H1 (cell line): Measurements from ENCODE around the gene MPP3. TPM values are rescaled to one million over a fixed set of nuclear protein-coding genes. Genes with fewer than 3 reads are reported as not detected.

Experiments
- CTCF ChIA-PET: fragments of 300-600 bp; sonication (Branson Sonifier 250); formaldehyde crosslinking; loops from one replicate; lab custom pipeline; 2021; ENCODE audit not compliant: partially characterized antibody; lab: Charles Lee
- POLR2A ChIA-PET: fragments of 300-600 bp; sonication (Branson Sonifier 250); formaldehyde crosslinking; loops from one replicate; lab custom pipeline; 2021; ENCODE audit warnings: inconsistent platforms; ENCODE audit not compliant: partially characterized antibody; lab: Charles Lee
- DNase-seq, 2 experiments: peaks; one replicate each; pipeline versions ENCODE4 v3.0.0 to v3.0.0-alpha.2; 2010 to 2022; ENCODE audit warnings: low spot score in 2 of 2, low read depth in 1 of 2, mixed read lengths in 1 of 2
- FAIRE-seq: peaks from 2 replicates; lab custom pipeline; 2011; peaks lifted over from hg19 to GRCh38; lab: Jason Lieb, UNC
- H2AFZ ChIP-seq: 2 replicates; pipeline ENCODE4 v1.8.1; 2012; ENCODE audit warnings: low read length, inconsistent platforms
- H2AK5ac ChIP-seq: 2 replicates; pipeline ENCODE4 v1.6.1; 2013; ENCODE audit warnings: low read depth, low read length
- H2BK120ac ChIP-seq: replicated peaks from 2 replicates; pipeline ENCODE3; 2013; ENCODE audit warnings: low read depth, low read length, inconsistent platforms
- H2BK12ac ChIP-seq: 2 replicates; pipeline ENCODE4 v1.6.1; 2013; ENCODE audit warnings: low read depth, low read length
- H2BK15ac ChIP-seq: 2 replicates; pipeline ENCODE4 v1.6.1; 2013; ENCODE audit warnings: low read length
- H2BK20ac ChIP-seq: 2 replicates; pipeline ENCODE4 v1.6.1; 2013; ENCODE audit warnings: low read length
- H2BK5ac ChIP-seq: 2 replicates; pipeline ENCODE4 v1.6.1; 2013; ENCODE audit warnings: low read depth, low read length
- H3K14ac ChIP-seq: 2 replicates; pipeline ENCODE4 v1.6.1; 2013; ENCODE audit warnings: inconsistent platforms; ENCODE audit not compliant: insufficient read length
- H3K18ac ChIP-seq: 2 replicates; pipeline ENCODE4 v1.6.1; 2013; ENCODE audit warnings: low read length; ENCODE audit errors: extremely low read depth
- H3K23ac ChIP-seq: 2 replicates; pipeline ENCODE4 v1.6.1; 2013; ENCODE audit warnings: inconsistent platforms; ENCODE audit not compliant: insufficient read length
- H3K23me2 ChIP-seq: 2 replicates; pipeline ENCODE4 v1.6.1; 2013; ENCODE audit warnings: low read depth, low read length
- H3K27ac ChIP-seq: 2 replicates; pipeline ENCODE4 v1.6.1; 2011; ENCODE audit warnings: low read depth, low read length, inconsistent platforms
- H3K27me3 ChIP-seq, 4 experiments: replicated peaks in 1 of 4; 1 replicate in 1 of 4; 2 replicates in 3 of 4; pipeline versions ENCODE4 v1.6.1 to v1.8.1; 2011 to 2013; ENCODE audit warnings: low read length in 3 of 4, mild to moderate bottlenecking in 3 of 4, inconsistent platforms in 2 of 4, mixed read lengths in 2 of 4, moderate library complexity in 1 of 4; ENCODE audit not compliant: control insufficient read depth in 3 of 4, insufficient read depth in 3 of 4; ENCODE audit errors: extremely low read depth in 1 of 4
- H3K36me3 ChIP-seq, 4 experiments: 2 replicates each; pipeline versions ENCODE4 v1.6.1 to v1.8.1; 2011 to 2013; ENCODE audit warnings: mild to moderate bottlenecking in 4 of 4, low read length in 3 of 4, moderate library complexity in 2 of 4, control low read depth in 1 of 4, inconsistent platforms in 1 of 4; ENCODE audit not compliant: insufficient read depth in 4 of 4, control insufficient read depth in 2 of 4
- H3K4ac ChIP-seq: replicated peaks from 2 replicates; pipeline ENCODE3; 2013; ENCODE audit warnings: low read length, low read depth, mixed read lengths, inconsistent platforms; ENCODE audit not compliant: insufficient read length
- H3K4me1 ChIP-seq, 4 experiments: replicated peaks in 1 of 4; 1 replicate in 1 of 4; 2 replicates in 3 of 4; pipeline versions ENCODE4 v1.6.1 to v1.8.1; 2011 to 2013; ENCODE audit warnings: low read length in 3 of 4, inconsistent platforms in 2 of 4, mixed read lengths in 1 of 4; ENCODE audit not compliant: insufficient read depth in 4 of 4, control insufficient read depth in 3 of 4
- H3K4me2 ChIP-seq, 2 experiments: 2 replicates each; pipeline versions ENCODE4 v1.6.1 to v1.8.1; 2011 to 2013; ENCODE audit warnings: low read depth in 2 of 2, low read length in 2 of 2, control low read depth in 1 of 2, inconsistent platforms in 1 of 2, mild to moderate bottlenecking in 1 of 2; ENCODE audit not compliant: insufficient read depth in 1 of 2
- H3K4me3 ChIP-seq, 4 experiments: fragments of 200-600, 300-600 bp in 1 of 4; sonication (generic), shearing (Covaris generic), sonication (Bioruptor Twin) in 1 of 4; 2 replicates each; pipeline versions ENCODE4 v1.5.1 to v1.8.1; 2011 to 2016; ENCODE audit warnings: low read length in 4 of 4, low read depth in 3 of 4, control low read depth in 2 of 4, inconsistent platforms in 2 of 4, mild to moderate bottlenecking in 2 of 4, mixed read lengths in 1 of 4, moderate library complexity in 1 of 4; ENCODE audit not compliant: insufficient read depth in 2 of 4; ENCODE audit errors: extremely low read depth in 1 of 4
- H3K56ac ChIP-seq: replicated peaks from 2 replicates; pipeline ENCODE3; 2013; ENCODE audit warnings: low read depth, mild to moderate bottlenecking, mixed read lengths, low read length, inconsistent platforms; ENCODE audit not compliant: insufficient read length
- H3K79me1 ChIP-seq: 2 replicates; pipeline ENCODE4 v1.6.1; 2013; ENCODE audit warnings: low read depth, low read length, control low read depth
- H3K79me2 ChIP-seq, 2 experiments: 2 replicates each; pipeline versions ENCODE4 v1.6.1 to v1.8.1; 2012 to 2013; ENCODE audit warnings: low read length in 2 of 2, mild to moderate bottlenecking in 2 of 2, inconsistent platforms in 1 of 2; ENCODE audit not compliant: insufficient read depth in 2 of 2, control insufficient read depth in 1 of 2
- H3K9ac ChIP-seq, 4 experiments: replicated peaks in 1 of 4; 1 replicate in 1 of 4; 2 replicates in 3 of 4; pipeline versions ENCODE4 v1.6.1 to v1.8.1; 2011 to 2013; ENCODE audit warnings: low read depth in 3 of 4, low read length in 3 of 4, control low read depth in 2 of 4, mild to moderate bottlenecking in 2 of 4, moderate library complexity in 2 of 4, inconsistent platforms in 1 of 4; ENCODE audit errors: extremely low read depth in 1 of 4
- H3K9me3 ChIP-seq, 2 experiments: 2 replicates each; pipeline versions ENCODE4 v1.6.1 to v1.8.1; 2012 to 2013; ENCODE audit warnings: mild to moderate bottlenecking in 2 of 2, moderate library complexity in 2 of 2, control low read depth in 1 of 2, inconsistent platforms in 1 of 2, low read depth in 1 of 2, low read length in 1 of 2, mixed read lengths in 1 of 2; ENCODE audit not compliant: insufficient read depth in 2 of 2
- H4K20me1 ChIP-seq, 2 experiments: replicated peaks in 1 of 2; 2 replicates each; pipeline versions ENCODE3 to v1.8.1; 2011 to 2013; ENCODE audit warnings: inconsistent platforms in 2 of 2, low read length in 2 of 2, mild to moderate bottlenecking in 1 of 2; ENCODE audit not compliant: insufficient read depth in 2 of 2, control insufficient read depth in 1 of 2
- H4K5ac ChIP-seq: 2 replicates; pipeline ENCODE4 v1.6.1; 2013; ENCODE audit warnings: low read length, low read depth, mixed read lengths, inconsistent platforms; ENCODE audit not compliant: insufficient read length
- H4K8ac ChIP-seq: 2 replicates; pipeline ENCODE4 v1.8.0; 2013; ENCODE audit warnings: mild to moderate bottlenecking, moderate library complexity, low read length, inconsistent platforms; ENCODE audit not compliant: insufficient read depth; ENCODE audit errors: extremely low read depth
- H4K91ac ChIP-seq: replicated peaks from 2 replicates; pipeline ENCODE3; 2013; ENCODE audit warnings: low read length, mixed read lengths, inconsistent platforms; ENCODE audit not compliant: insufficient read length
- ATF2 ChIP-seq: IDR thresholded peaks from 2 replicates; pipeline ENCODE4 v1.6.1; 2012; ENCODE audit warnings: low read length, inconsistent platforms
- CEBPB ChIP-seq: IDR thresholded peaks from 2 replicates; pipeline ENCODE4 v1.6.1; 2012; ENCODE audit warnings: low read depth, low read length
- E2F6 ChIP-seq: IDR thresholded peaks from 2 replicates; pipeline ENCODE4 v1.6.1; 2012; ENCODE audit warnings: inconsistent platforms
- MAFK ChIP-seq: IDR thresholded peaks from 2 replicates; pipeline ENCODE4 v1.6.1; 2012; ENCODE audit warnings: low read depth, mild to moderate bottlenecking, improper control_type of control experiment, low read length
- NANOG ChIP-seq: IDR thresholded peaks from 2 replicates; pipeline ENCODE4 v1.6.1; 2011; ENCODE audit warnings: low read length, low read depth, mild to moderate bottlenecking, inconsistent platforms; ENCODE audit not compliant: insufficient read depth, poor library complexity, severe bottlenecking
- POU5F1 ChIP-seq: IDR thresholded peaks from 2 replicates; pipeline ENCODE4 v1.6.1; 2011; ENCODE audit warnings: low read depth, mild to moderate bottlenecking, low read length, moderate library complexity
- RAD21 ChIP-seq, 2 experiments: IDR thresholded peaks in 1 of 2; conservative IDR thresholded peaks in 1 of 2; 2 replicates each; pipeline ENCODE4 v1.6.1; 2011; ENCODE audit warnings: low read depth in 2 of 2, low read length in 2 of 2, improper control_type of control experiment in 1 of 2, inconsistent platforms in 1 of 2, mild to moderate bottlenecking in 1 of 2, moderate library complexity in 1 of 2
- RBBP5 ChIP-seq: IDR thresholded peaks from 2 replicates; pipeline ENCODE4 v1.7.1; 2012; ENCODE audit warnings: low read depth, mild to moderate bottlenecking, inconsistent platforms, low read length, moderate library complexity, borderline replicate concordance
- SUZ12 ChIP-seq: fragments of 200-600 bp; sonication (generic); IDR thresholded peaks from 2 replicates; pipeline ENCODE4 v1.6.1; 2012; ENCODE audit warnings: mild to moderate bottlenecking, inconsistent platforms, low read length, moderate library complexity, mixed read lengths
- USF2 ChIP-seq: IDR thresholded peaks from 2 replicates; pipeline ENCODE4 v1.6.1; 2011; ENCODE audit warnings: low read length, improper control_type of control experiment
- WGBS, 2 experiments: shearing (Covaris generic) in 1 of 2; methylation state at CpG; one replicate each; pipeline versions ENCODE4 v1.1.6 to v1.1.7; 2013 to 2015; ENCODE audit warnings: low lambda C conversion rate in 2 of 2, mixed read lengths in 2 of 2, inconsistent platforms in 1 of 2, low coverage in 1 of 2, missing lambda C conversion rate in 1 of 2; ENCODE audit not compliant: insufficient replicate concordance in 2 of 2, insufficient coverage in 1 of 2, insufficient read length in 1 of 2; ENCODE audit errors: extremely low coverage in 1 of 2, missing lambda C conversion rate in 1 of 2; 5-methylcytosine and 5-hydroxymethylcytosine counted together
- polyA plus RNA-seq, 7 experiments: library from polyadenylated mRNA; depleted of rRNA in 3 of 7; stranded (reverse) in 5 of 7; unstranded in 2 of 7; fragments of >200 nt in 5 of 7; fragments of 200-250 nt in 2 of 7; gene quantifications; 1 replicate in 5 of 7; 2 replicates in 1 of 7; 4 replicates in 1 of 7; pipeline versions ENCODE4 v1.2.1 to v1.2.3, GENCODE V29; 2011 to 2013; ENCODE audit warnings: missing spikeins in 2 of 7, mixed read lengths in 2 of 7
- total RNA-seq: library from RNA; stranded (reverse); fragmentation: NEBNext Ultra II Directional; extraction: Animal tissue kit (Norgen Biotek cat#: 25700); gene quantifications from 2 replicates; pipeline ENCODE4 v1.2.1, GENCODE V29; 2021

MPP3 gene
- total and polyA plus RNA-seq, 2 of the 8 experiments (the other 6 are each of a cell fraction or from before 2014, with no cell fraction given) = 3.1 to 6.1 TPM

GRCh38 chr17:43800736-43801135 lies 32.2 kb downstream of the MPP3 start:
- Histone ChIP-seq H3K4me3 (no peak overlapping the region), H3K4me1 (peaks cover 0 to 17% (median 7%) of the 10 kb centered on the region in 4 experiments; a peak in 5 of 7 replicates), H3K4ac (no peak overlapping the region), H3K23me2 (no peaks in the 10 kb centered on the region), H3K9me3 (peaks cover 5 to 11% of the 10 kb centered on the region in 2 experiments; a peak in 3 of 4 replicates), H3K23ac (no peak overlapping the region), H4K5ac (no peak overlapping the region), H3K79me2 (no peaks in the 10 kb centered on the region), H2BK5ac (no peak overlapping the region), H4K8ac (no peak overlapping the region), H2AK5ac (no peak overlapping the region), H3K4me2 (no peak overlapping the region), H3K36me3 (peaks cover 0 to 2% (median 0%) of the 10 kb centered on the region in 4 experiments; a peak in 1 of 8 replicates), H3K18ac (no peak overlapping the region), H4K91ac (no peak overlapping the region), H3K9ac (no peak overlapping the region), H2BK12ac (no peak overlapping the region), H3K56ac (no peak overlapping the region), H2BK20ac (no peak overlapping the region), H3K27ac (no peak overlapping the region), H2BK120ac (no peak overlapping the region), H4K20me1 (no peaks in the 10 kb centered on the region), H3K79me1 (no peaks in the 10 kb centered on the region), H2BK15ac (no peak overlapping the region), H2AFZ (no peak overlapping the region), H3K27me3 (no peaks in the 10 kb centered on the region), H3K14ac (no peak overlapping the region)
- DNase-seq (no peak), FAIRE-seq (no peak)
- CTCF ChIA-PET = interaction anchor here (0.5 to 2.4 kb wide), 2 partner anchors 11 to 403 kb away, joined by 6 read pairs; no protein-coding TSS in a partner anchor
- WGBS, 2 experiments = 92% methylated on average over 3 of the region's 3 CpGs; no CpG with 5 or more reads in 1 of the 2 experiments
- POLR2A ChIA-PET = no interaction called here
- TF ChIP-seq RBBP5 (no peak), POU5F1 (no peak), E2F6 (no peak), MAFK (no peak), CEBPB (no peak), ATF2 (no peak), SUZ12 (no peak), RAD21 (IDR thresholded peaks at IDR 0.05 in 1 of 2, conservative IDR thresholded peaks at IDR 0.05 in 1 of 2; ENCODE audit: low read depth in 2 of 2, low read length in 2 of 2) (no peak), NANOG (no peak), USF2 (no peak)
